H1 (cell line): ENCODE measurements around the gene CISH. TPM values are rescaled to one million over a fixed set of nuclear protein-coding genes. Genes with fewer than 3 reads are reported as not detected.

Experiments
- CTCF ChIA-PET: fragments of 300-600 bp; sonication (Branson Sonifier 250); formaldehyde crosslinking; loops from one replicate; lab custom pipeline; 2021; ENCODE audit not compliant: partially characterized antibody; lab: Charles Lee
- POLR2A ChIA-PET: fragments of 300-600 bp; sonication (Branson Sonifier 250); formaldehyde crosslinking; loops from one replicate; lab custom pipeline; 2021; ENCODE audit warnings: inconsistent platforms; ENCODE audit not compliant: partially characterized antibody; lab: Charles Lee
- DNase-seq, 2 experiments: peaks; one replicate each; pipeline versions ENCODE4 v3.0.0 to v3.0.0-alpha.2; 2010 to 2022; ENCODE audit warnings: low spot score in 2 of 2, low read depth in 1 of 2, mixed read lengths in 1 of 2
- FAIRE-seq: peaks from 2 replicates; lab custom pipeline; 2011; peaks lifted over from hg19 to GRCh38; lab: Jason Lieb, UNC
- H2AFZ ChIP-seq: 2 replicates; pipeline ENCODE4 v1.8.1; 2012; ENCODE audit warnings: low read length, inconsistent platforms
- H2AK5ac ChIP-seq: 2 replicates; pipeline ENCODE4 v1.6.1; 2013; ENCODE audit warnings: low read depth, low read length
- H2BK120ac ChIP-seq: replicated peaks from 2 replicates; pipeline ENCODE3; 2013; ENCODE audit warnings: low read depth, low read length, inconsistent platforms
- H2BK12ac ChIP-seq: 2 replicates; pipeline ENCODE4 v1.6.1; 2013; ENCODE audit warnings: low read depth, low read length
- H2BK15ac ChIP-seq: 2 replicates; pipeline ENCODE4 v1.6.1; 2013; ENCODE audit warnings: low read length
- H2BK20ac ChIP-seq: 2 replicates; pipeline ENCODE4 v1.6.1; 2013; ENCODE audit warnings: low read length
- H2BK5ac ChIP-seq: 2 replicates; pipeline ENCODE4 v1.6.1; 2013; ENCODE audit warnings: low read depth, low read length
- H3K14ac ChIP-seq: 2 replicates; pipeline ENCODE4 v1.6.1; 2013; ENCODE audit warnings: inconsistent platforms; ENCODE audit not compliant: insufficient read length
- H3K18ac ChIP-seq: 2 replicates; pipeline ENCODE4 v1.6.1; 2013; ENCODE audit warnings: low read length; ENCODE audit errors: extremely low read depth
- H3K23ac ChIP-seq: 2 replicates; pipeline ENCODE4 v1.6.1; 2013; ENCODE audit warnings: inconsistent platforms; ENCODE audit not compliant: insufficient read length
- H3K23me2 ChIP-seq: 2 replicates; pipeline ENCODE4 v1.6.1; 2013; ENCODE audit warnings: low read depth, low read length
- H3K27ac ChIP-seq: 2 replicates; pipeline ENCODE4 v1.6.1; 2011; ENCODE audit warnings: low read depth, low read length, inconsistent platforms
- H3K27me3 ChIP-seq, 4 experiments: replicated peaks in 1 of 4; 1 replicate in 1 of 4; 2 replicates in 3 of 4; pipeline versions ENCODE4 v1.6.1 to v1.8.1; 2011 to 2013; ENCODE audit warnings: low read length in 3 of 4, mild to moderate bottlenecking in 3 of 4, inconsistent platforms in 2 of 4, mixed read lengths in 2 of 4, moderate library complexity in 1 of 4; ENCODE audit not compliant: control insufficient read depth in 3 of 4, insufficient read depth in 3 of 4; ENCODE audit errors: extremely low read depth in 1 of 4
- H3K36me3 ChIP-seq, 4 experiments: 2 replicates each; pipeline versions ENCODE4 v1.6.1 to v1.8.1; 2011 to 2013; ENCODE audit warnings: mild to moderate bottlenecking in 4 of 4, low read length in 3 of 4, moderate library complexity in 2 of 4, control low read depth in 1 of 4, inconsistent platforms in 1 of 4; ENCODE audit not compliant: insufficient read depth in 4 of 4, control insufficient read depth in 2 of 4
- H3K4ac ChIP-seq: replicated peaks from 2 replicates; pipeline ENCODE3; 2013; ENCODE audit warnings: low read length, low read depth, mixed read lengths, inconsistent platforms; ENCODE audit not compliant: insufficient read length
- H3K4me1 ChIP-seq, 4 experiments: replicated peaks in 1 of 4; 1 replicate in 1 of 4; 2 replicates in 3 of 4; pipeline versions ENCODE4 v1.6.1 to v1.8.1; 2011 to 2013; ENCODE audit warnings: low read length in 3 of 4, inconsistent platforms in 2 of 4, mixed read lengths in 1 of 4; ENCODE audit not compliant: insufficient read depth in 4 of 4, control insufficient read depth in 3 of 4
- H3K4me2 ChIP-seq, 2 experiments: 2 replicates each; pipeline versions ENCODE4 v1.6.1 to v1.8.1; 2011 to 2013; ENCODE audit warnings: low read depth in 2 of 2, low read length in 2 of 2, control low read depth in 1 of 2, inconsistent platforms in 1 of 2, mild to moderate bottlenecking in 1 of 2; ENCODE audit not compliant: insufficient read depth in 1 of 2
- H3K4me3 ChIP-seq, 4 experiments: fragments of 200-600, 300-600 bp in 1 of 4; sonication (generic), shearing (Covaris generic), sonication (Bioruptor Twin) in 1 of 4; 2 replicates each; pipeline versions ENCODE4 v1.5.1 to v1.8.1; 2011 to 2016; ENCODE audit warnings: low read length in 4 of 4, low read depth in 3 of 4, control low read depth in 2 of 4, inconsistent platforms in 2 of 4, mild to moderate bottlenecking in 2 of 4, mixed read lengths in 1 of 4, moderate library complexity in 1 of 4; ENCODE audit not compliant: insufficient read depth in 2 of 4; ENCODE audit errors: extremely low read depth in 1 of 4
- H3K56ac ChIP-seq: replicated peaks from 2 replicates; pipeline ENCODE3; 2013; ENCODE audit warnings: low read depth, mild to moderate bottlenecking, mixed read lengths, low read length, inconsistent platforms; ENCODE audit not compliant: insufficient read length
- H3K79me1 ChIP-seq: 2 replicates; pipeline ENCODE4 v1.6.1; 2013; ENCODE audit warnings: low read depth, low read length, control low read depth
- H3K79me2 ChIP-seq, 2 experiments: 2 replicates each; pipeline versions ENCODE4 v1.6.1 to v1.8.1; 2012 to 2013; ENCODE audit warnings: low read length in 2 of 2, mild to moderate bottlenecking in 2 of 2, inconsistent platforms in 1 of 2; ENCODE audit not compliant: insufficient read depth in 2 of 2, control insufficient read depth in 1 of 2
- H3K9ac ChIP-seq, 4 experiments: replicated peaks in 1 of 4; 1 replicate in 1 of 4; 2 replicates in 3 of 4; pipeline versions ENCODE4 v1.6.1 to v1.8.1; 2011 to 2013; ENCODE audit warnings: low read depth in 3 of 4, low read length in 3 of 4, control low read depth in 2 of 4, mild to moderate bottlenecking in 2 of 4, moderate library complexity in 2 of 4, inconsistent platforms in 1 of 4; ENCODE audit errors: extremely low read depth in 1 of 4
- H3K9me3 ChIP-seq, 2 experiments: 2 replicates each; pipeline versions ENCODE4 v1.6.1 to v1.8.1; 2012 to 2013; ENCODE audit warnings: mild to moderate bottlenecking in 2 of 2, moderate library complexity in 2 of 2, control low read depth in 1 of 2, inconsistent platforms in 1 of 2, low read depth in 1 of 2, low read length in 1 of 2, mixed read lengths in 1 of 2; ENCODE audit not compliant: insufficient read depth in 2 of 2
- H4K20me1 ChIP-seq, 2 experiments: replicated peaks in 1 of 2; 2 replicates each; pipeline versions ENCODE3 to v1.8.1; 2011 to 2013; ENCODE audit warnings: inconsistent platforms in 2 of 2, low read length in 2 of 2, mild to moderate bottlenecking in 1 of 2; ENCODE audit not compliant: insufficient read depth in 2 of 2, control insufficient read depth in 1 of 2
- H4K5ac ChIP-seq: 2 replicates; pipeline ENCODE4 v1.6.1; 2013; ENCODE audit warnings: low read length, low read depth, mixed read lengths, inconsistent platforms; ENCODE audit not compliant: insufficient read length
- H4K8ac ChIP-seq: 2 replicates; pipeline ENCODE4 v1.8.0; 2013; ENCODE audit warnings: mild to moderate bottlenecking, moderate library complexity, low read length, inconsistent platforms; ENCODE audit not compliant: insufficient read depth; ENCODE audit errors: extremely low read depth
- H4K91ac ChIP-seq: replicated peaks from 2 replicates; pipeline ENCODE3; 2013; ENCODE audit warnings: low read length, mixed read lengths, inconsistent platforms; ENCODE audit not compliant: insufficient read length
- KDM4A ChIP-seq: IDR thresholded peaks from one replicate; pipeline ENCODE4 v1.7.1; 2012; ENCODE audit warnings: low read depth, mild to moderate bottlenecking, moderate library complexity, low read length, inconsistent platforms; ENCODE audit not compliant: severe bottlenecking
- SAP30 ChIP-seq: fragments of 300-600 bp; sonication (generic); IDR thresholded peaks from 2 replicates; pipeline ENCODE4 v1.7.1; 2012; ENCODE audit warnings: low read length, moderate library complexity, mild to moderate bottlenecking, inconsistent platforms; ENCODE audit not compliant: insufficient read depth, insufficient replicate concordance
- WGBS, 2 experiments: shearing (Covaris generic) in 1 of 2; methylation state at CpG; one replicate each; pipeline versions ENCODE4 v1.1.6 to v1.1.7; 2013 to 2015; ENCODE audit warnings: low lambda C conversion rate in 2 of 2, mixed read lengths in 2 of 2, inconsistent platforms in 1 of 2, low coverage in 1 of 2, missing lambda C conversion rate in 1 of 2; ENCODE audit not compliant: insufficient replicate concordance in 2 of 2, insufficient coverage in 1 of 2, insufficient read length in 1 of 2; ENCODE audit errors: extremely low coverage in 1 of 2, missing lambda C conversion rate in 1 of 2; 5-methylcytosine and 5-hydroxymethylcytosine counted together
- polyA plus RNA-seq, 7 experiments: library from polyadenylated mRNA; depleted of rRNA in 3 of 7; stranded (reverse) in 5 of 7; unstranded in 2 of 7; fragments of >200 nt in 5 of 7; fragments of 200-250 nt in 2 of 7; gene quantifications; 1 replicate in 5 of 7; 2 replicates in 1 of 7; 4 replicates in 1 of 7; pipeline versions ENCODE4 v1.2.1 to v1.2.3, GENCODE V29; 2011 to 2013; ENCODE audit warnings: missing spikeins in 2 of 7, mixed read lengths in 2 of 7
- total RNA-seq: library from RNA; stranded (reverse); fragmentation: NEBNext Ultra II Directional; extraction: Animal tissue kit (Norgen Biotek cat#: 25700); gene quantifications from 2 replicates; pipeline ENCODE4 v1.2.1, GENCODE V29; 2021
- TF ChIP-seq, protein P1 (sequence below), 3 experiments: IDR thresholded peaks; 1 replicate in 2 of 3; 2 replicates in 1 of 3; pipeline versions ENCODE4 v1.5.1 to v1.6.1; 2011; ENCODE audit warnings: low read length in 3 of 3, mild to moderate bottlenecking in 3 of 3, inconsistent platforms in 2 of 3, low read depth in 1 of 3, moderate library complexity in 1 of 3; ENCODE audit not compliant: insufficient read depth in 1 of 3; ENCODE audit errors: control extremely low read depth in 1 of 3
- TF ChIP-seq, protein P2 (sequence below): IDR thresholded peaks from 2 replicates; pipeline ENCODE4 v1.6.1; 2011; ENCODE audit warnings: low read depth, mild to moderate bottlenecking, low read length; ENCODE audit not compliant: insufficient read depth

CISH gene
- total and polyA plus RNA-seq, 2 of the 8 experiments (the other 6 are each of a cell fraction or from before 2014, with no cell fraction given): 1.9 to 2.2 TPM

DNA sequence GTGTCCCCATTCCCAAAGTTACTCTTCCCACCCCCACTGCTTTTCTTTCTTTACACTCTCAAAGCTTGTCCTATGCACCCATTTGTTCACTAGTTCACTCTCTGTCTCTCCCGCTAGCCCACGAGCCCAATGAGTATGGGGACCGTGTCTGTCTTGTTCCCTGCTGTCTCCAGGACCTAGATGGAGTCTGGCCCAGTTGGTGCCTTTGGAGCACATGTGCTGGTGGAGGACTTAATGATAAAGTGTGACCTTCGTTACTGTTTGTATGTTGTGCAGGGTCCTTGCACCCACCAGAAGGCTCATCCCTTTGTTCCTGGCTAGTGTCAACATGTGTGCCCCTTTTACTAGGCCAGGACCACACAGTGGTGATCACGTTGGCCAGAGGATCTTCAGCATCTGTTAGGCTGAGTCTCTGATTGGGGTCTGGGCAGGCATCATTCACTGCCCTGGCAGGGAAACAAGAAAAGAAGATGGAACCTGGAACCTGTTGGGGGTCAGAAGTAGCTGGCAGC, 7.4 kb downstream of the CISH start:
- no peak overlapping the region for H3K18ac ChIP-seq
- H3K36me3 ChIP-seq: no peaks in the 10 kb centered on the region
- H3K4me1 ChIP-seq: peaks cover 0 to under 1% (median 0%) of the 10 kb centered on the region in 4 experiments; a peak in 1 of 7 replicates
- no peak overlapping the region for H3K56ac ChIP-seq
- H3K23me2 ChIP-seq: no peaks in the 10 kb centered on the region
- H3K4me2 ChIP-seq: no peak overlapping the region
- no peak overlapping the region for H2BK5ac ChIP-seq
- H2BK20ac ChIP-seq: no peak overlapping the region
- no peak overlapping the region for H3K27ac ChIP-seq
- H3K9me3 ChIP-seq: no peaks in the 10 kb centered on the region
- no peak overlapping the region for H3K23ac ChIP-seq
- WGBS, 2 experiments: 86% methylated on average over 5 of the region's 5 CpGs; no CpG with 5 or more reads in 1 of the 2 experiments
- no peak overlapping the region for H3K4ac ChIP-seq
- no peak overlapping the region for H2AK5ac ChIP-seq
- peaks cover 0 to 2% (median 0%) of the 10 kb centered on the region in 4 experiments; a peak in 1 of 7 replicates for H3K27me3 ChIP-seq
- H2BK120ac ChIP-seq: no peak overlapping the region
- H2AFZ ChIP-seq: no peak overlapping the region
- no peak overlapping the region for H4K91ac ChIP-seq
- H3K9ac ChIP-seq: no peak overlapping the region
- DNase-seq (no peak), FAIRE-seq (no peak)
- H4K8ac ChIP-seq: no peak overlapping the region
- H3K79me2 ChIP-seq: no peaks in the 10 kb centered on the region
- H2BK12ac ChIP-seq: no peak overlapping the region
- ChIA-PET POLR2A (interaction anchor here (1.8 kb wide), 1 partner anchor 11 kb away, joined by 4 read pairs; no protein-coding TSS in a partner anchor), CTCF (interaction anchor here (6.3 to 50.4 kb wide), 4 partner anchors 11 to 46 kb away, joined by 39 to 1262 read pairs (median 548); partner anchors contain the start of genes C3orf18, DOCK3, HEMK1 and MAPKAPK3)
- H3K79me1 ChIP-seq: no peaks in the 10 kb centered on the region
- H2BK15ac ChIP-seq: no peak overlapping the region
- no peak overlapping the region for H3K4me3 ChIP-seq
- no peak overlapping the region for H3K14ac ChIP-seq
- H4K5ac ChIP-seq: no peak overlapping the region
- H4K20me1 ChIP-seq: peaks cover 3% of the 10 kb centered on the region in 2 experiments
- TF ChIP-seq SAP30: no peak
- TF ChIP-seq, protein P1, sequence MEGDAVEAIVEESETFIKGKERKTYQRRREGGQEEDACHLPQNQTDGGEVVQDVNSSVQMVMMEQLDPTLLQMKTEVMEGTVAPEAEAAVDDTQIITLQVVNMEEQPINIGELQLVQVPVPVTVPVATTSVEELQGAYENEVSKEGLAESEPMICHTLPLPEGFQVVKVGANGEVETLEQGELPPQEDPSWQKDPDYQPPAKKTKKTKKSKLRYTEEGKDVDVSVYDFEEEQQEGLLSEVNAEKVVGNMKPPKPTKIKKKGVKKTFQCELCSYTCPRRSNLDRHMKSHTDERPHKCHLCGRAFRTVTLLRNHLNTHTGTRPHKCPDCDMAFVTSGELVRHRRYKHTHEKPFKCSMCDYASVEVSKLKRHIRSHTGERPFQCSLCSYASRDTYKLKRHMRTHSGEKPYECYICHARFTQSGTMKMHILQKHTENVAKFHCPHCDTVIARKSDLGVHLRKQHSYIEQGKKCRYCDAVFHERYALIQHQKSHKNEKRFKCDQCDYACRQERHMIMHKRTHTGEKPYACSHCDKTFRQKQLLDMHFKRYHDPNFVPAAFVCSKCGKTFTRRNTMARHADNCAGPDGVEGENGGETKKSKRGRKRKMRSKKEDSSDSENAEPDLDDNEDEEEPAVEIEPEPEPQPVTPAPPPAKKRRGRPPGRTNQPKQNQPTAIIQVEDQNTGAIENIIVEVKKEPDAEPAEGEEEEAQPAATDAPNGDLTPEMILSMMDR (IDR thresholded peaks at IDR 0.05; ENCODE audit: control extremely low read depth in 1 of 3, insufficient read depth in 1 of 3, low read depth in 1 of 3, low read length in 3 of 3): no peak
- TF ChIP-seq, protein P2, sequence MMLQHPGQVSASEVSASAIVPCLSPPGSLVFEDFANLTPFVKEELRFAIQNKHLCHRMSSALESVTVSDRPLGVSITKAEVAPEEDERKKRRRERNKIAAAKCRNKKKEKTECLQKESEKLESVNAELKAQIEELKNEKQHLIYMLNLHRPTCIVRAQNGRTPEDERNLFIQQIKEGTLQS: no peak
- no peak for TF ChIP-seq KDM4A
